K562 (cell line): Measurements from ENCODE around the gene TIPIN. TPM values are rescaled to one million over a fixed set of nuclear protein-coding genes. Genes with fewer than 3 reads are reported as not detected.
A peak's percentile ranks its signal among the peaks of the same experiment; 100 is the strongest.

Experiments
- CBFA2T2 ChIP-seq: fragments of 450-650 bp; conservative IDR thresholded peaks from 2 replicates; pipeline ENCODE4 v1.6.1; 2017; ENCODE audit warnings: mild to moderate bottlenecking
- CBFA2T3 ChIP-seq: fragments of 450-650 bp; IDR thresholded peaks from 2 replicates; pipeline ENCODE4 v1.6.1; 2017
- CHD4 ChIP-seq: fragments of 200-600 bp; sonication (generic); IDR thresholded peaks from 3 replicates; pipeline ENCODE4 v1.6.1; 2012; ENCODE audit warnings: low read depth, mild to moderate bottlenecking, mixed read lengths, low read length, inconsistent platforms; ENCODE audit not compliant: insufficient read depth, insufficient replicate concordance, poor library complexity, severe bottlenecking
- JUN ChIP-seq, 2 experiments: sonication (generic) in 1 of 2; formaldehyde crosslinking in 1 of 2; IDR thresholded peaks; 2 replicates each; pipeline versions ENCODE4 v1.6.1 to v1.8.0; 2012 to 2022; ENCODE audit warnings: borderline replicate concordance in 2 of 2, mild to moderate bottlenecking in 2 of 2, improper control_type of control experiment in 1 of 2, low read depth in 1 of 2, low read length in 1 of 2, missing genetic modification reagents in 1 of 2
- KLF16 ChIP-seq: IDR thresholded peaks from 2 replicates; pipeline ENCODE4 v1.6.1; 2016; ENCODE audit warnings: antibody characterized with exemption
- PURB ChIP-seq: sonication (generic); formaldehyde crosslinking; IDR thresholded peaks from 2 replicates; pipeline ENCODE4 v1.9.0; 2021; ENCODE audit warnings: low read depth, mild to moderate bottlenecking, missing genetic modification reagents
- TEAD4 ChIP-seq, 2 experiments: sonication (generic) in 1 of 2; formaldehyde crosslinking in 1 of 2; IDR thresholded peaks; 2 replicates each; pipeline versions ENCODE4 v1.6.1 to v1.8.0; 2012 to 2022; ENCODE audit warnings: borderline replicate concordance in 1 of 2, inconsistent platforms in 1 of 2, low read length in 1 of 2, mild to moderate bottlenecking in 1 of 2, missing genetic modification reagents in 1 of 2
- U2AF1 ChIP-seq: fragments of 200-400 bp; formaldehyde crosslinking; optimal IDR thresholded peaks from 2 replicates; pipeline ENCODE3; 2017; ENCODE audit warnings: mild to moderate bottlenecking, low read depth, low read length, moderate library complexity
- YY1 ChIP-seq, 3 experiments: IDR thresholded peaks; 2 replicates each; pipeline ENCODE4 v1.6.1; 2011; ENCODE audit warnings: low read length in 2 of 3, mild to moderate bottlenecking in 2 of 3, moderate library complexity in 2 of 3, borderline replicate concordance in 1 of 3, control low read depth in 1 of 3, low read depth in 1 of 3; ENCODE audit not compliant: insufficient read depth in 3 of 3, insufficient replicate concordance in 2 of 3, control insufficient read depth in 1 of 3, insufficient read length in 1 of 3; ENCODE audit errors: extremely low read depth in 1 of 3
- polyA plus RNA-seq, 8 experiments: library from polyadenylated mRNA; depleted of rRNA in 4 of 8; stranded (reverse) in 5 of 8; unstranded in 3 of 8; fragments of >200 nt; fragmentation: Nextera tagmentation in 2 of 8; fragmentation: Illumina TruSeq in 1 of 8; extraction: Ambion mirVana in 2 of 8; extraction: Trizol in 1 of 8; gene quantifications; 2 replicates each; pipeline versions ENCODE4 v1.2.1 to v1.2.3, GENCODE V29; 2011 to 2014; ENCODE audit warnings: inconsistent platforms in 1 of 8, missing spikeins in 1 of 8
- total RNA-seq, 7 experiments: library from RNA; depleted of rRNA in 6 of 7; stranded (reverse); fragments of >200 nt in 6 of 7; fragmentation: Illumina TruSeq in 2 of 7; extraction: Trizol in 2 of 7; gene quantifications; 2 replicates each; pipeline versions ENCODE4 v1.2.1 to v1.2.3, GENCODE V29; 2011 to 2021; ENCODE audit warnings: low replicate concordance in 1 of 7
- TF ChIP-seq, protein P1 (sequence below), 2 experiments: IDR thresholded peaks in 1 of 2; conservative IDR thresholded peaks in 1 of 2; 2 replicates each; pipeline ENCODE4 v1.6.1; 2016; ENCODE audit warnings: low read depth in 2 of 2, mild to moderate bottlenecking in 1 of 2, missing compliant biosample characterization in 1 of 2, missing genetic modification characterization in 1 of 2, moderate library complexity in 1 of 2
- TF ChIP-seq, protein P2 (sequence below): conservative IDR thresholded peaks from 2 replicates; pipeline ENCODE4 v1.6.1; 2011; ENCODE audit warnings: low read depth, mild to moderate bottlenecking, low read length; ENCODE audit not compliant: control insufficient read depth
- TF ChIP-seq, protein P3 (sequence below): fragments of 250-450 bp; sonication (Bioruptor Pico); IDR thresholded peaks from 2 replicates; pipeline ENCODE4 v1.8.0; 2022; ENCODE audit warnings: moderate library complexity, mild to moderate bottlenecking, inconsistent platforms
- TF ChIP-seq, protein P4 (sequence below): fragments of 200-800 bp; sonication (Bioruptor generic); IDR thresholded peaks from 2 replicates; pipeline ENCODE4 v1.6.1; 2017; ENCODE audit warnings: missing genetic modification characterization, missing compliant biosample characterization
- TF ChIP-seq, protein P5 (sequence below), 3 experiments: IDR thresholded peaks in 2 of 3; conservative IDR thresholded peaks in 1 of 3; 2 replicates each; pipeline ENCODE4 v1.5.1; 2011 to 2012; ENCODE audit warnings: low read length in 3 of 3, mild to moderate bottlenecking in 3 of 3, control low read depth in 2 of 3, improper control_type of control experiment in 1 of 3, inconsistent platforms in 1 of 3, low read depth in 1 of 3, mixed read lengths in 1 of 3, moderate library complexity in 1 of 3; ENCODE audit not compliant: insufficient read depth in 2 of 3

The TIPIN gene
- total and polyA plus RNA-seq, 9 of the 15 experiments (the other 6 are each of a cell fraction or from before 2014, with no cell fraction given), result 22.9 to 61.4 (median 42.0) TPM

DNA sequence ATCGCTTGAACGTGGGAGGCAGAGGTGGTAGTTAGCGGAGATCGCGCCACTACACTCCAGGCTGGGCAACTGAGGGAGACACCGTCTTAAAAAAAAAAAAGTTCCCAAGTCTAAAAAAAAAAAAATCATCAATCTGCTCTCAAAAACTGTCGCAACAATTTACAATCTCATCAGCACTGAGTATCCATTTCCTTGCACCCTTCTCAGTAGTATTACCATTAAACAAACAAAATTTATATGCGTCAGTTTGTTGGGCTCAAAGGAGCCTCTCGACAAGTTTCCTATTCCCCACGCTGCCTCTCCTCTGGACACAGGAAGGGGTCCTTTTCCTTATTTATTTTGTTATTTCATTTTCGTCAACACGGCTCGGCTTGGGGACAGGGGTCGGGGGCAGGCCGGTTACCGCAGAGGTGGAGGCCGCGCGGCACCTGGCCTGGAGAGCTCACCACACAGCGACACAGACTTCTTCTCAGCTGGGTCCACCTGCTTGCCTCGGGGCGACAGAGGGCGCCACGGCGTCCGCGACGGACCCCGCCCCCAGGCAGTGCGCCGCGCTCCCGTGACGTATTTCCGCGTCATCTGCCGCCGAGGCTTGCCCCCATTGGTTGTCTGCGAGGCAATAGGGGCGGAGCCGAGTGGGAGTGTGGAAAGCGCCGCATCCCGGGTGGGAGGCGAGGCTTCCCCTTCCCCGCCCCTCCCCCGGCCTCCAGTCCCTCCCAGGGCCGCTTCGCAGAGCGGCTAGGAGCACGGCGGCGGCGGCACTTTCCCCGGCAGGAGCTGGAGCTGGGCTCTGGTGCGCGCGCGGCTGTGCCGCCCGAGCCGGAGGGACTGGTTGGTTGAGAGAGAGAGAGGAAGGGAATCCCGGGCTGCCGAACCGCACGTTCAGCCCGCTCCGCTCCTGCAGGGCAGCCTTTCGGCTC, 30.0 kb upstream of the TIPIN start, which contains the start of gene MAP2K1 (continued):
- TF ChIP-seq, protein P1, sequence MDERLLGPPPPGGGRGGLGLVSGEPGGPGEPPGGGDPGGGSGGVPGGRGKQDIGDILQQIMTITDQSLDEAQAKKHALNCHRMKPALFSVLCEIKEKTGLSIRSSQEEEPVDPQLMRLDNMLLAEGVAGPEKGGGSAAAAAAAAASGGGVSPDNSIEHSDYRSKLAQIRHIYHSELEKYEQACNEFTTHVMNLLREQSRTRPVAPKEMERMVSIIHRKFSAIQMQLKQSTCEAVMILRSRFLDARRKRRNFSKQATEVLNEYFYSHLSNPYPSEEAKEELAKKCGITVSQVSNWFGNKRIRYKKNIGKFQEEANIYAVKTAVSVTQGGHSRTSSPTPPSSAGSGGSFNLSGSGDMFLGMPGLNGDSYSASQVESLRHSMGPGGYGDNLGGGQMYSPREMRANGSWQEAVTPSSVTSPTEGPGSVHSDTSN (CRISPR knock-in tag; IDR thresholded peaks at IDR 0.05; ENCODE audit: low read depth), result no peak
- TF ChIP-seq, protein P1 (tag; conservative IDR thresholded peaks at IDR 0.05; ENCODE audit: low read depth), result peak; percentile 42; the same call in 1 of the 2 replicates
- TF ChIP-seq, protein P2, sequence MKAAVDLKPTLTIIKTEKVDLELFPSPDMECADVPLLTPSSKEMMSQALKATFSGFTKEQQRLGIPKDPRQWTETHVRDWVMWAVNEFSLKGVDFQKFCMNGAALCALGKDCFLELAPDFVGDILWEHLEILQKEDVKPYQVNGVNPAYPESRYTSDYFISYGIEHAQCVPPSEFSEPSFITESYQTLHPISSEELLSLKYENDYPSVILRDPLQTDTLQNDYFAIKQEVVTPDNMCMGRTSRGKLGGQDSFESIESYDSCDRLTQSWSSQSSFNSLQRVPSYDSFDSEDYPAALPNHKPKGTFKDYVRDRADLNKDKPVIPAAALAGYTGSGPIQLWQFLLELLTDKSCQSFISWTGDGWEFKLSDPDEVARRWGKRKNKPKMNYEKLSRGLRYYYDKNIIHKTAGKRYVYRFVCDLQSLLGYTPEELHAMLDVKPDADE, result peak; percentile 87
- TF ChIP-seq CBFA2T3 (peak; percentile 52), YY1 (IDR thresholded peaks at IDR 0.05; ENCODE audit: borderline replicate concordance in 1 of 3, control insufficient read depth in 1 of 3, extremely low read depth in 1 of 3, insufficient read depth in 3 of 3, insufficient read length in 1 of 3, insufficient replicate concordance in 2 of 3, low read depth in 1 of 3, low read length in 2 of 3) (peak in 2 of 3 experiments; percentile 71 to 72), PURB (CRISPR knock-in tag) (no peak), TEAD4 (IDR thresholded peaks at IDR 0.05; ENCODE audit: low read length) (peak; percentile 55), TEAD4 (CRISPR knock-in tag; IDR thresholded peaks at IDR 0.05; ENCODE audit: borderline replicate concordance) (no peak), KLF16 (peak; percentile 64), CBFA2T2 (peak; percentile 40), JUN (IDR thresholded peaks at IDR 0.05; ENCODE audit: borderline replicate concordance, low read depth, low read length) (peak; percentile 79; the same call in 1 of the 2 replicates), JUN (CRISPR knock-in tag; IDR thresholded peaks at IDR 0.05; ENCODE audit: borderline replicate concordance) (peak; percentile 69; the same call in 1 of the 2 replicates), CHD4 (no peak), U2AF1 (peak; percentile 93)
- TF ChIP-seq, protein P3, sequence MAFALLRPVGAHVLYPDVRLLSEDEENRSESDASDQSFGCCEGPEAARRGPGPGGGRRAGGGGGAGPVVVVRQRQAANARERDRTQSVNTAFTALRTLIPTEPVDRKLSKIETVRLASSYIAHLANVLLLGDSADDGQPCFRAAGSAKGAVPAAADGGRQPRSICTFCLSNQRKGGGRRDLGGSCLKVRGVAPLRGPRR (CRISPR knock-in tag), result no peak
- TF ChIP-seq, protein P4, sequence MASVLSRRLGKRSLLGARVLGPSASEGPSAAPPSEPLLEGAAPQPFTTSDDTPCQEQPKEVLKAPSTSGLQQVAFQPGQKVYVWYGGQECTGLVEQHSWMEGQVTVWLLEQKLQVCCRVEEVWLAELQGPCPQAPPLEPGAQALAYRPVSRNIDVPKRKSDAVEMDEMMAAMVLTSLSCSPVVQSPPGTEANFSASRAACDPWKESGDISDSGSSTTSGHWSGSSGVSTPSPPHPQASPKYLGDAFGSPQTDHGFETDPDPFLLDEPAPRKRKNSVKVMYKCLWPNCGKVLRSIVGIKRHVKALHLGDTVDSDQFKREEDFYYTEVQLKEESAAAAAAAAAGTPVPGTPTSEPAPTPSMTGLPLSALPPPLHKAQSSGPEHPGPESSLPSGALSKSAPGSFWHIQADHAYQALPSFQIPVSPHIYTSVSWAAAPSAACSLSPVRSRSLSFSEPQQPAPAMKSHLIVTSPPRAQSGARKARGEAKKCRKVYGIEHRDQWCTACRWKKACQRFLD (CRISPR knock-in tag), result 0 out of 2 replicates have a peak, but pooled peaks have one; percentile 13
- TF ChIP-seq, protein P5, sequence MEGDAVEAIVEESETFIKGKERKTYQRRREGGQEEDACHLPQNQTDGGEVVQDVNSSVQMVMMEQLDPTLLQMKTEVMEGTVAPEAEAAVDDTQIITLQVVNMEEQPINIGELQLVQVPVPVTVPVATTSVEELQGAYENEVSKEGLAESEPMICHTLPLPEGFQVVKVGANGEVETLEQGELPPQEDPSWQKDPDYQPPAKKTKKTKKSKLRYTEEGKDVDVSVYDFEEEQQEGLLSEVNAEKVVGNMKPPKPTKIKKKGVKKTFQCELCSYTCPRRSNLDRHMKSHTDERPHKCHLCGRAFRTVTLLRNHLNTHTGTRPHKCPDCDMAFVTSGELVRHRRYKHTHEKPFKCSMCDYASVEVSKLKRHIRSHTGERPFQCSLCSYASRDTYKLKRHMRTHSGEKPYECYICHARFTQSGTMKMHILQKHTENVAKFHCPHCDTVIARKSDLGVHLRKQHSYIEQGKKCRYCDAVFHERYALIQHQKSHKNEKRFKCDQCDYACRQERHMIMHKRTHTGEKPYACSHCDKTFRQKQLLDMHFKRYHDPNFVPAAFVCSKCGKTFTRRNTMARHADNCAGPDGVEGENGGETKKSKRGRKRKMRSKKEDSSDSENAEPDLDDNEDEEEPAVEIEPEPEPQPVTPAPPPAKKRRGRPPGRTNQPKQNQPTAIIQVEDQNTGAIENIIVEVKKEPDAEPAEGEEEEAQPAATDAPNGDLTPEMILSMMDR (IDR thresholded peaks at IDR 0.05 in 2 of 3, conservative IDR thresholded peaks at IDR 0.05 in 1 of 3; ENCODE audit: insufficient read depth in 2 of 3, low read depth in 1 of 3, low read length in 3 of 3), result peak; percentile 69 to 82 (median 77)
